Medulla oblongata (tissue), 1 donor: ENCODE data around the gene ALG3.

Source experiments
- DNase-seq: peaks from one replicate; pipeline ENCODE4 v3.0.0-alpha.2; 2015; ENCODE audit errors: extremely low spot score

ALG3 gene

DNA sequence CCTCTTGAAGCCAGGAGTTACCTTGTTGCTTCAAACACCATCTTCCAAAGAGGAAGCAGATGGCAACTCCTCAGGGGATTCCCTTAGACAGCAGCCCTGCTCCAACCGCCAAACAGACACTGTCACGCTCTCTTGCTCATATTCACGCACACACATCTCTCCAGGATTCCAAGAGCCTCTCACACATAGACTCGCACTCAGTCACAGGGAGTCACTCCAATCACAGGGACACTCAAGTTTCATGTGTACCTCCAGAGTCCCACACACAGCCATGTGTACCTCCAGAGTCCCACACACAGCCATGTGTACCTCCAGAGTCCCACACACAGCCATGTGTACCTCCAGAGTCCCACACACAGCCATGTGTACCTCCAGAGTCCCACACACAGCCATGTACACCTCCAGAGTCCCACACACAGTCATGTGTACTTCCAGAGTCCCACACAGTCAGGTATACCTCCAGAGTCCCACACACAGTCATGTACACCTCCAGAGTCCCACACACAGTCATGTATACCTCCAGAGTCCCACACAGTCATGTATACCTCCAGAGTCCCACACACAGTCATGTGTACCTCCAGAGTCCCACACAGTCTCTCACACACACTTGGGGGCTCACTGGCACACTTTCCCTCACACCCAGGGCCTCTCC is 13.3 kb downstream of the ALG3 start:
- no peak for DNase-seq

DNA sequence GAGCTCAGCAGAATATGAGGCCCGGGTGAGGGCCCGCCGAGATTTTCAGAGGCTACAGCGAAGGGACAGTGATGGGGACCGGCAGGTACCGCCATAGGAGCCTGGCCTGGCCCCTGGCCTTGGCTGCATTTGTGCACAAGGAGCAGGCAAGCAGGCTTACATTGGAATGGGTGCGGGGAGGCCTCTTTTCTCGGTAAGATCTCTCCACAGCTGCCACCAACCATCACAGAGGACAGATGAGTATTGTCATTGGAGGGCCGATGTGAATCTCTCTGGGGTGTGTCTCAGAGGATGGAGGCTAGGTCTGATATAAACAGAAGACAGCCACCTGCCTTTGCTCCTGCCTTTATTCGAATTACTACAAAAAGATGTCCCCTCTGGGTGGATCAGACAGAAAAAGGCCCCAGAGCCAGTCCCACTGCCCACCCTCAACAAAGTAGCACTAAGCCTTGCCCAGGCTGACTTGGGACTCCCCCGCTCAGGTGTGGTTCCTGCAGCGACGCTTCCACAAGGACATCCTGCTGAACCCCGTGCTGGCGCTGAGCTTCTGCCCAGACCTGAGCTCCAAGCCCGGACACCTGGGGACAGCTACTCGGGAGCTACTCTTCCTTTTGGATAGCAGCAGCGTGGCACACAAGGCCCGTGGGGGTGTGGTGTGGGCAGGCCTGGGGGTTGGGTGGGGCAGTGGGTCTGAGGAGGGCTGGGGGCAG is 13.9 kb downstream of the ALG3 start:
- no peak for DNase-seq

DNA sequence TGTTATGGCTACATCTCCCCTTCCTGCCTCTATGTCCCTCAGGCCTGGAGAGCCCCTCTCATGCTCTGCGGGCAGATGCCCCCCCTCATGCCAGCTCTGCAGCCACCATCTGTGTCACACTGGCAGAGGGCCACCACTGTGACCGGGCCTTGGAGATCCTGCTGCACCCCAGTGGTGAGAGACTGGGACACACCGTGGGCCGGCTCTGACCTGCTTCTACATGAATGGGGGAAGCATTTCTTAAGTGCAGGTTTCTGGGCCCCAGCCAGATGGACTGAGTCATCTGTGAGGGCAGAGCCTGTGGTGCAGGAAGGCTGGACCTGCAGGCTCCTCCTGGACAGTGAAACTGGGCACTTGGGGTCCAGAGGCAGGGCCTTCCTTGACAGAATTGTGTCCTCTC is 14.5 kb downstream of the ALG3 start:
- DNase-seq, result peak; percentile 40

DNA sequence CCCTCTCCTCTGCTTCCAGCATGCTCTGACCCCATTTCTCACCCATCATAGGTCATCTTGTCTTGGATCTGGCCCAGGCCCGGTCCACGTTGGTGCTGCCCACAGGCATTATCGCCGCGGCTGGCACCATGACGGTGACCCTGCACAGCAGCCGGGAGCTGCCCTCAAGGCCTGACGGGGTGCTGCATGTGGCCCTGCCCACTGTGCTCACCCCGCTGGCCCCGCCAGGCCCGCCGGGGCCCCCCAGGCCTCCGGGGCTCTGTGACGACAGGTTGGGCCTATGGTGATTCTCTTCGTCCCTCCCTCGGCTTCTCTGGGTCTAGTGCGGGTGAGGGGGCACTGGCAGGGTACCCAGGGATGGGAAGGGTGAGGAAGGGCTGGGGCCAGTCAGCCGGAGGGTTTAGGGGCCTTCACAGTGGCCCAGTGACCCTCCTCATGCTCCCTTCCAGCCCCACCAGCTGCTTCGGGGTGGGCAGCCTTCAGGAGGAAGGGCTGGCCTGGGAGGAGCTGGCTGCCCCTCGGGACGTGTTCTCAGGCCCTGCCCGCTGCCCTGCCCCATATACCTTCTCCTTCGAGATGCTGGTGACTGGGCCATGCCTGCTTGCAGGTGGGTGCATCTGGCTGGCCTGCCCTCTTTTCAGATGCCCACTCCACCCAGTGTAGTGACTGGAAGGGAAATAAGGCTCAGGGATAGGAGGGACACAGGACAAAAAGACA is 15.5 kb downstream of the ALG3 start:
- DNase-seq, result no peak

DNA sequence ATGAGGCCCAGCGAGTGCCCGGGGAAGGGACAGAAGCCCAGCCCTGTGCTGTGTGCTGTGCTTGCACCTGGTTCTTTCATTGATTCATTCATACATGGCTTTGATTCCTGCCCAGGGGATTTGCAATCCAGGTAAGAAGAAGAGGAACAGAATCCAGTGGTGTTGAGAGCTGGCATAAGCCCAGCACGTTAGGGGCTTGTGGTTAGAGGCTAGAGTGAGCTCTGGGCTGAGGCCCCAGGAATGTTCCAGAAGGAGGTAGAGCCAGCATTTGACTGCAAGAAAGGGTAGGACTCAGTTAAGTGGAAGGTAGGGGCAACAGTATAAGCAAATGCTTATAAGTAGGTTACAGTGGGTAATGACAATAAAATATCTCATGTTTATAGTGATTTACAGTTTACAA is 17.1 kb downstream of the ALG3 start:
- DNase-seq, result no peak

DNA sequence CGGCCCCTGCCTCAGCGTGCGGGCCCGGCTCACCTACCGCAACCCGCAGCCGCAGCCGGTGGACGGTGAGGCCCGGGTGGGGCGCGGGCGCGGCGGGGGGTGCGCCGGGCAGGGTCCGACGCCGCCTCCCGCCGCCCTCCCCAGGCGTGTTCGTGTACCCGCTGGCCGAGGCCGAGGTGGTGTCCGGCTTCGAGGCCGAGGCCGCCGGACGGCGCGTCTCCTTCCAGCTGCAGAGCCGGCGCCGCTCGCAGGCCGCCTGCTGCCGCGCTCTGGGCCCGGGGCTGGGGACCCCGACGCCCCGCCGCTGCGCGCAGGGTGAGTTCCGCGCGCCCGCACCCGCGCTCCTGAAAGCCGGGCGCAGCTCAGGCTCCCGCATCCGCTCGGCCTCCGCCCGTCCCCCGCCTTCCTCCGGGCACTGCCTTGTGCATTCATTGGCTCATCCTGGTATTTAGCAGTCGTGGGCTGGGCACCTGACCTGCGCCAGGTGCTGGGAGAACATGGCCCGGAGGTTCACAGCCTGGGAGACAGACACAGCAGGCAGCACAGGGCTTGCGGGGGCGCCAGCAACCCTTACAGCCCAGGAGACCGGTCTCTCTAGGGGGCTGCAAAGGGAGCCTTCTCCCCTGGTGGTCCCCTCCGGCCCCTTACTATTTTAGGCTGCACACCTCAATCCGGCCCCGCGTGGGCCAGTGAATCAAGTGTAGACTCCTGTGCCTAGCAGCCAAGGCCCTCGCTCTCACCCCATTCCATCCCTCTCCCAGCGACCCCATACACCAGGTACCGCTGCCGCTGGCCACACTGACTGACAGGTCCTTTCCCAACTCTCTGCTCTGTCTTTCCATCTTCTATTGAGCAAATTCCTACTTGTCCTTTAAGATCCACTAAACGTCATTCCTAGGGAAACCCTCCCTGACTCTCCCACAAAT is 17.9 kb downstream of the ALG3 start:
- no peak for DNase-seq

DNA sequence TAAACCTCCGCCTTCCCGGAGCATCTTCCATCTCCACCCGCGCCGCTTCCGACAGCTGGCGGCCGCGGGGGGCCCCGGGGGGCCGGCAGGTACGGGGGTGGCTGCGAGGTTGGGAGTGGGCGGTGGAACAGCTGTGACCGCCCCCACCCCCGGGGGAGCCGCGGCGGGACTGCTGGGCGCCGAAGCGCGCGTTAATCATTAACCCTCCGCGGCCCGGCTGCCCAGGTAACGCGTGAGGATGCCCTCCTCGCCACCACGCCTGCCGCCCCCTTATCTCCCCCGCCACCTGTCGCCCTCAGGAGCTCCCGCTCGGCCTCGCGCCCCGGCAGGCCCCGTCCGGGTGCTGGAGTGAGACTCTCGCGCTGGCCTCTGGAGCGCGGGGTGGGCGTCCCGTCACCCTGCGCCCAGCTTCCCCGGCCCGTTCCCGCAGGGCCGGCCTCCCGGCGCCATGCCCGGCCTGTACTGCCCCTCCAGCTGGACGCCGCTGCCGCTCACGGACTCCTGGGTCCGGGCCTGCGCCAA is 18.6 kb downstream of the ALG3 start:
- DNase-seq, result no peak

DNA sequence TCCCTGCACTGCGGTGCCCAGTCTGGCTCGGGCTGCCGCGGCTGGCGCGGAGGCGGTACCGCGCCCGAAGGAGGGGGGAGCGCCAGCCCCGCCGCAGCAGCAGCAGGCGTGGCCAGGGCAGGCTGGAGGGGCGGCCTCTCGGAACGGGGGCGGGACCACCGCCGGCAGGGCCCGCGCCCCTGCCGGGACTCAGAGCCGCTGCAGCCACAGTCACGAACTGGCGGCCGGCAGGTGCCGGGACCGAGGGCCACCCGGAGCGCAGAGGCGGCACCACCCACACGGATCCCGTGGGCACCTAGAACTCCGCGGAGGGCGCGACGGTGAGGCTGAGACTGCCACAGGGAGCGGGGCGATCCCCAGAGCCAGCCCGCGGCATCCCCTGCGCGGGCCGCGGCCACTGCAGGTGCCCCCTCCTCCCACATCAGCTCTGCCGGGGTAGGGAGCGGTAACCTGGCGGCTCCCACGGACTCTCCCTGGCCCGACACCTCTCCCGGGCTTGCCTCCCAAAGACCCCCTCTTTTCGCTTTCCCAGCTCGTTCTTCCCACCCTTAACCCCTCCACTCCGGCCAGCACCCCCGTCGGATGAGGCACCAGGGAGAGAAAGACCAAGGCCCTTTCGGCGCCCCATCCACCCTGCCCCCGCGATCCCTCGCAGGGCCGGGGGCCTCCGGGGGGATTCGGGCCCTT is 19.2 kb downstream of the ALG3 start, which contains the start of gene VWA5B2:
TSS of gene VWA5B2 (plus strand) at position 192 of the 687 bp plus-strand sequence. CDS start 944 bp downstream, outside the sequence.
- DNase-seq, result peak; percentile 7

DNA sequence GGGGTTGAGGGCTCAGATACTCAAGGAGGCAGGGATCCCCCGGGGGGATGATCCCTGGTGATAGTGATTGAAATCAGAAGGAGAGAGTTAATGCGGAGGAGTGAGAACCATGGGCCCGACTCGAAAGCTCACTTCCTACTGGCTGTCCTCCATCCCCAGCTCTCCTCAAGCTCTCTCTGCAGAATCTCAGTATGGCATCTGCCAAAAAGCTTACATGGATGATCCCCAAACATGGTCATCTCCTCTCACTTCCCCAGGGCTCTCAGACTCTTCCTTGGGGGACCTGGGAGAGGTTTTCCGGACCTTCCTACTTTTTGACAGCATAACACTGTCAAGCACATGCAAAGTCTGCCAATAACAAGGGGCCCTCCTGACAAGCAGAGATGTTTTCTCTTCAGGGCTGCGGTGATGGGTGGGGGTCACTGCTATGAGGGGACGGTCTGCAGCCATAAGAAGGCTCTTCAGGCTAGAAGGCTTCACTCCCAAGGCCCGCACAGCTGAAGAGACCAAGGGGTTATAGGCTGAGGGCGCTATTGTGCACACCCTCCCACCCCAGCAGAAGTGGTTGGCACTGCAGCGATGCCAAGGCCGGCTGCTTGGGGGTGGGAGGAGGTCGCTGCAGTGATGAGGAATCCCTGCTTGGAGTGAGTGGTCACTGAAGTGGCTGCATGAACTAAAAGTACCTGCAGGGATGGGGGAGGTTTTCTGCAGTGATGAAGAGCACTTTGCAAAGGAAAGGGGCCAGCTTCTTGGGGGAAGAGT is 20.2 kb downstream of the ALG3 start:
- DNase-seq, result no peak

DNA sequence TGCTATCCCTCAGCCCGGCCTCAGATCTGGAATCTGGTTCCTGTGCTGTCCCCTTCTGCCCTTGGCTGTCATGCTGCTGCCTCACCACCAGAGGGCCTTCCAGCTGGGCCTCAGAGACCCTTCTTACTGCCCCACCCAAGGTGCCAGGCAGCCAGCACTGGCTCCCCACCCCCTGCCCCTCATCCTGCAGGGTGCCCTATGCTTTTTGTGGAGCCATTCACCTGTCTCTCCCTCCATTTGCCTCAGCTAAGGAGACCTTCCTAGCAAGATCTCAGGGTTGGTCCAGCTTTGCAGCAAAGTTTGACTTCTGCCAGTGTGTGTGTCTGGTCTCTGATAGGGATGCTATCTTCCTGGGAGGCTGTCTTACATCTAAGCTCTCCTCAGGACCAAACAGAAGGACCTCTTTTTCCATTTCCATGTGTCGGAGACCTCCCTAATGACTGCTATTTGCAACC is 21.3 kb downstream of the ALG3 start:
- DNase-seq, result peak; percentile 13

DNA sequence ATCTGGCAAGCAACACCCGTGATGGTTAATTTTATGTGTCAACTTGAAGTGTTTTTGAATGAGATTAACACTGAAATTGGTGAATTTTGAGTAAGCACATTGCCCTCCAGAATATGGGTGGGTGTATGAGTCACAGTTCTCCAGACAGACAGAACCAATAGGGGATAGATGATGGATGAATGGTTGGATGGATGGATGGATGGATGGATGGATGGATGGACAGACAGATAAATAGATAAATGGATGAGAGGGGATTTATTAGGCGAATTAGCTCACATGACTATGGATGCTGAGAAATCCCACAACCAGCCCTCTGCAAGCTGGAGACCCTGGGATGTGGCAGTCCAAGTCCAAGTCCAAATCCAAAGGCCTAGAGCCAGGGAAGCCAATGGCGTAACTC is 24.8 kb downstream of the ALG3 start:
- DNase-seq, result no peak

DNA sequence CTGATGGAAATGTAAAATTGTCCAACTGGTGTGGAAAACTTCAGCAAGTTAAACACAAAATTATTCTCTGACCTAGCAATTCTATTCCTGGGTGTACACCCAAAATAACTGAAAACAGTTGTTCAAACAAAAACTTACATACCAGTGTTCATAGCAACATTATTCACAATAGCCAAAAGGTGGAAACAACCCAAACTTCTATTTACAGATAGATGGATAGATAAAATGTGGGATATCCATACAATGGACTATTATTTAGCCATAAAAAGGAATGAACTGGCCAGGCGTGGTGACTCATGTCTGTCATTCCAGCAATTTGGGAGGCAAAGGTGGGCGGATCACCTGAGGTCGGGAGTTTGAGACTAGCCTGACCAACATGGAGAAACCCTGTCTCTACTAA is 26.2 kb downstream of the ALG3 start:
- no peak for DNase-seq

DNA sequence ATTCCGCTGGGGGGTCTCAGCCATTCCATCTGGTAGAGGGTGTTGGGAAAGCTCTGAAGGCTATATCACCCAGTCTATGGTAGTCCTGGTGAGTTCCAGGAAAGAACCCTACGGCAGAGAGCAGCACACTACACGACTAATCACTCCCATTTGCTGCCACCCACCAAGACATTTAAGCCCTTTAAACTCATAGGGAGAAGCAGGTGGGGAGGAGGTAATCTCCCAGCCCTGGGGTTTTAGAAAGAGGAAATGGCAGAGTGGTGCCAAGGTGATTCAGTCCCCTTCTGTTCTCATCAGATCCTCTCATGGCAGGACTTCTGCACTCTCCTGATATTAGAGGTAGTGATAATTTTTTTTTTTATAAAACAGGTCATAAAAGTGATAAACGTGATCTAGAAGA is 29.9 kb downstream of the ALG3 start:
- no peak for DNase-seq

DNA sequence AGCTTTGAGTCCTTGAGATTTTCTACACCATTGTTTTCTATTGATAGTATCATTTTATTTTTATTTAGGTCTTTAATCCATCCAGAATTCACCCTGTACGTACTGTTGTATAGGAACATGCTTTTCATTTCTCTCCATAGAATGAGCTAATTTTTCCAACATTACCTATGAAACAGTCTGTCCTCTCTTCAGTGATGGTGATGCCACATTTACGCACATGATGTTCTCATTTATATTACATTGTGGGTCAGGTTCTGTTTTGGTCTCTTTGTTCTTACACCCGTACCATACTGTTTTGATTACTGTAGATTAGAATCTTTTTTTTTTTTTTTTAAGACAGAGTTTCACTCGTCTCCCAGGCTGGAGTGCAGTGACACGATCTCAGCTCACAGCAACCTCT is 37.0 kb downstream of the ALG3 start:
- DNase-seq, result no peak

DNA sequence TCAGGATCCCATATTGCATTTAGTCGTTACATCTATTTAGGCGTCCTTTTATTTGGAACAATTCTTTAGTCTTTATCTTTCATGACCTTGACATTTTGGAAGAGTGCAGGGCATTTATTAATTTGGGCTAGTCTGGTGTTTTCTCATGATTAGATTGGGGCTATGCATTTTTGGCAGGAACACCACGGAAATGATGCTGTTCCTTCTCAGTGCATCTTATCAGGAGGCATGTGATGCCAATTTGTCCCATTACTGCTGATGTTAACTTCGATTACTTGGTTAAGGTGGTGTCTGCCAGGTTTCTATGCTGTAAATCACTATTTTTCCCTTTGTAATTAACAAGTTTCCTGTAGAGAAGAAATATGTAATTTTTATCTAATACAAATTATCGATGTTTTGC is 37.5 kb downstream of the ALG3 start:
- no peak for DNase-seq

DNA sequence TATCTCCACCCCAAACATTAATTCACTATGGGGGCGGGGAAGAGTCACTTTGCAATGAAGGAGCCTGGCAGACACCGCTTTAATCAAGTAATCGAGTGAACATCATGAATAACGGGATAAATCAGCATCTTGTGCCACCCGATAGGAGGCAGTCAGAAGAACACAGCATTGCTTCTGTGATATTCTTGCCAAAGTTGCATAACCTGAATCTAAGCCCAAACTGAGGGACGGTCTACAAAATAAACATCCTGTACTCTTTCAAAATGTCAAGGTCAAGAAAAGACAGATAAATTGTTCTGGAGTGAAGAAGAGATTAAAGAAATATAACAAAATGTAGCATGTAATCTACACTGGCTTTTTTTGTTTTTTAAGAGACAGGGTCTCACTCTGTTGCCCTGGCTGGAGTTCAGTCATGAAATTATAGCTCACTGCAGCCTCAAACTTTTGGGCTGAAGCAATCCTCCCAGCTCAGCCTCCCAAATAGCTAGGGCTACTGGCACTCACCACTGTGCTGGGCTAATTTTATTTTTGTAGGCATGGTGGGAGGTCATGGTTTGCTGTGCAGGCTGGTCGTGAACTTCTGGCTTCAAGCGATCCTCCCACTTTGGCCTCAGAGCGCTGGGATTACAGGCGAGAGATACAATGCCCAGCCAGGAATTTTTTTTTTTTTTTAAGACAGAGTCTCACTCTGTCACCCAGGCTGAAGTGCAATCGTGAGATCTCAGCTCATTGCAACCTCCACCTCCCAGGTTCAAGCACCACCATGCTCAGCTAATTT is 39.4 kb downstream of the ALG3 start:
- no peak for DNase-seq

DNA sequence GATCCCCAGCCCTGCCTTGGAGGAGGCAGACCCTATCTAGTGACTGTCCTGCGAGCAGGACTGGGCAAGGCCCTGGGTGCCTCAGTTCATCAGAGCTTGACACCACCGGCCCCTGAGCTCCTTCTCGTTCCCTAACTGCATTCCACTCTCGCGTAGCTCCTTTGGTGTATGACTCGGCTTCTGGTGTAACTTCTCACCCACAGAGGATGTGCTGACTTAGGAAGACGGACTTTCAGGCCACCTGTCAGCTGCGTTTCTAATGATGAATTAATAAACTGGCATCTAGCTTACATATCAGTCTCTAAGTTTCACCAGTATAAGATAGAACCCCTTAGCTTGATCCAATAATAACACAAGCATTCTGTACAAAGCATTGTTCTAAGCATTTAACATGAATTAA is 45.2 kb downstream of the ALG3 start:
- no peak for DNase-seq

DNA sequence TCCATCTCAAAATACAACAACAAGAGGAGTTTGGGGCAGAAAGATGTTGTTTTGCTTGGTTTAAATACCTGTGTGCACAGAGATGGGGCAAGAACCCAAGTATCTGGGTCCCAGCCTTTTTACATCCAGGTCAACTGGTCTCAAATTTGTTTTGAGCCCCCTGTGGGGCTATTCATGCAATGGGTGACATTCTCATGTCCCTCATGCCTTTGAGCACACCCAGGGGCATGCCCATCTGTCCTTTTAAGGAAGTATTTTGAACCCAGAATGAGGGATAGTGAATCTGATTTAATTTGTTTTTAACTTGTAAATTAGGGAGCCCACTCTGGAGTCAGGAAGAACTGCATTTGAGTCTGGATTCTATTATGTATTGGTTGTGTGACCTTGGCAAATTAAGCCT is 47.9 kb downstream of the ALG3 start:
- no peak for DNase-seq

DNA sequence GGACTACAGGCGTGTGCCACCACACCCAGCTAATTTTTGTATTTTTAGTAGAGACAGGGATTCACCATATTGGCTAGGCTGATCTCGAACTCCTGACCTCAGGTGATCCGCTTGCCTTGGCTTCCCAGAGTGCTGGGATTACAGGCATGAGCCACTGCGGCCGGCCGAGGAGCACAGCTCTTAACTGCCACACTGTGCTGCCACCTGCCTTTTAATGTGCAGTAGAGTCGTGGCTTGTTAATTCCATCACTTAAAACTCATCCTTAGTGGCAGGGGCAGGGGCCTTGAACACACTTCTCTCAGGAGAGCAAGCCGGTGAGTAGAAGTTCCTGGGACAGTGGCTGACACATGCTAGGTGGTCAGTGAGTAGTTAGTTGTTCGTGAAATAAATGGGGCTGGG is 50.3 kb downstream of the ALG3 start:
- no peak for DNase-seq
